Measurements from ENCODE around the gene DENND4A.

- TF ChIP-seq CTCF (conservative IDR thresholded peaks at IDR 0.05; ENCODE audit: low read depth, low read length) (no peak), RAD21 (IDR thresholded peaks at IDR 0.05; ENCODE audit: low read length) (no peak), POLR2A (IDR thresholded peaks at IDR 0.05; ENCODE audit: low read depth, low read length) (no peak), RFX5 (IDR thresholded peaks at IDR 0.05; ENCODE audit: low read depth, low read length) (no peak), ELK1 (IDR thresholded peaks at IDR 0.05; ENCODE audit: borderline replicate concordance, low read depth, low read length) (no peak), MXI1 (IDR thresholded peaks at IDR 0.05; ENCODE audit: borderline replicate concordance, low read depth, low read length) (no peak), MAZ (IDR thresholded peaks at IDR 0.05; ENCODE audit: borderline replicate concordance, low read depth, low read length) (no peak), USF2 (IDR thresholded peaks at IDR 0.05; ENCODE audit: low read depth, low read length) (no peak), FOS (IDR thresholded peaks at IDR 0.05; ENCODE audit: low read depth, low read length) (no peak)
These were observed 3.6 kb upstream of the DENND4A start for GRCh38 chr15:65795663-65796216.
